SK-N-SH treated with all-trans-retinoic acid at 6 μM for 48 hours (cell line): ENCODE data around the gene KLHDC8A.

Source experiments
- OSR1 ChIP-seq: fragments of 250-450 bp; sonication (Bioruptor Pico); IDR thresholded peaks from 2 replicates; pipeline ENCODE4 v1.8.0; 2022; ENCODE audit warnings: moderate library complexity, mild to moderate bottlenecking, inconsistent platforms
- TF ChIP-seq, protein P1 (sequence below): fragments of 250-450 bp; sonication (Bioruptor Pico); IDR thresholded peaks from 2 replicates; pipeline ENCODE4 v1.8.0; 2020; ENCODE audit warnings: mild to moderate bottlenecking, moderate library complexity, borderline replicate concordance

GRCh38 chr1:205321162-205321958 is 35.4 kb downstream of the KLHDC8A start, which contains the start of gene NUAK2:
- TF ChIP-seq, protein P1, sequence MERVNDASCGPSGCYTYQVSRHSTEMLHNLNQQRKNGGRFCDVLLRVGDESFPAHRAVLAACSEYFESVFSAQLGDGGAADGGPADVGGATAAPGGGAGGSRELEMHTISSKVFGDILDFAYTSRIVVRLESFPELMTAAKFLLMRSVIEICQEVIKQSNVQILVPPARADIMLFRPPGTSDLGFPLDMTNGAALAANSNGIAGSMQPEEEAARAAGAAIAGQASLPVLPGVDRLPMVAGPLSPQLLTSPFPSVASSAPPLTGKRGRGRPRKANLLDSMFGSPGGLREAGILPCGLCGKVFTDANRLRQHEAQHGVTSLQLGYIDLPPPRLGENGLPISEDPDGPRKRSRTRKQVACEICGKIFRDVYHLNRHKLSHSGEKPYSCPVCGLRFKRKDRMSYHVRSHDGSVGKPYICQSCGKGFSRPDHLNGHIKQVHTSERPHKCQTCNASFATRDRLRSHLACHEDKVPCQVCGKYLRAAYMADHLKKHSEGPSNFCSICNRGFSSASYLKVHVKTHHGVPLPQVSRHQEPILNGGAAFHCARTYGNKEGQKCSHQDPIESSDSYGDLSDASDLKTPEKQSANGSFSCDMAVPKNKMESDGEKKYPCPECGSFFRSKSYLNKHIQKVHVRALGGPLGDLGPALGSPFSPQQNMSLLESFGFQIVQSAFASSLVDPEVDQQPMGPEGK (CRISPR knock-in tag), result no peak
- TF ChIP-seq OSR1 (CRISPR knock-in tag), result no peak
